ENCODE results near the gene PRCC.
"Not testable (repeated sequence)": the region's sequence is repeated elsewhere in the genome, so short reads cannot be mapped to it uniquely, and the experiment has no call there.

PRCC gene

DNA sequence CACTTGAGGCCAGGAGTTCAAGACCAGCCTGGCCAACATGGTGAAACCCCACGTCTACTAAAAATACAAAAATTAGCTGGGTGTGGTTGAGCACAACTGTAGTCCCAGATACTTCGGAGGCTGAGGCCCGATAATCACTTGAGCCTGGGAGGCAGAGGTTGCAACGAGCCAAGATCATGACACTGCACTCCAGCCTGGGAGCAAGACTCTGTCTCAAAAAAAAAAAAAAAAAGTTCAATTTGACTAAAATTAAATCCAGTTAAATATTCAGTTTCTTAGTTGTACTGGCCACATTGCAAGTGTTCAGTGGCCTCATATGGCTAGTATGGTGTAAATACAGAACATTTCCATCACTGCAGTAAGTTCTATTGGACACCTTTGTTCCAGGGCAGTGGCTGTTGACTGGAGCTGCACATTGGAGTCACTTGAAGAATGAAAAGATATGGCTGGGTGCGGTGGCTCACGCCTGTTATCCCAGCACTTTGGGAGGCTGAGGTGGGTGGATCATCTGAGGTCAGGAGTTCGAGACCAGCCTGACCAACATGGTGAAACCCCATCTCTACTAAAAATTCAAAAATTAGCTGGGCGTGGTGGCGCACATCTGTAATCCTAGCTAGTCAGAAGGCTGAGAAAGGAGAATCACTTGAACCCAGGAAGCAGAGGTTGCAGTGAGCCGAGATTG is 9.6 kb upstream of the PRCC start:
- not testable (repeated sequence) for DNase-seq (ENCODE audit: extremely low read depth in 1 of 2, low read depth in 1 of 2)

DNA sequence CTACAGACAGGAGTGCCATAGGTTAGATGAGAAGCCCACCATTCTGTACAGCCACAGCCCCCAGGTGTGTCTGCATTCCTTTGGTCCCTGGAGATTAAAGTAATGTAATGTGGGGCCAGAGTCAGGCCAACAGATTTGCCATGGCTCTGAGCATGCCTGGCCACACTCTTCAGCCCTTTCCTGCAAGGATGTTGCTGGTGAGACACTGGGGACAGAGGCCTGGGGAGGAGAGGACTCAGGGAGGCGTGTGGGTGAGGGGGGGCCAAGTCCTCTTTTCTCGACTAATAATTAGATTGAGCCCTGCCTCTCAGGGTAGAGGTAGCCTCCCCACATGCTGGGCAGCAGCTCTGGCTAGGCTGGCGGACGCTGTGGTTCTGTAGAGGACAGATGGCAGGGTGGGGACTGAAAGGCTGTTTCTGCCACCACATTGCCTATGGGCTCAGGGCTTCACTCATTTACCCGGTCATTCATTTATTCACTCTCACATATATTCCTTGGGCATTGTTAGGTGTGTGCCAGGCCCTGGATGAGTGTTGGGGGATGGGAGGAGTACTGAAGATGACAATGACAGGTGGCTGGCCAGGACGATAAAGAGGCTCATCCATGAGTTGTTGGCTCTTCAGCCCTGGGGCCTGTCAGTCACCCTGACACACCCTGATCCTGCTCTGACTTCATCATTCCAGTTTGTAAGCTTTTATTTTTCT is 7.1 kb upstream of the PRCC start:
- no peak for DNase-seq (ENCODE audit: extremely low read depth in 1 of 2, low read depth in 1 of 2)

DNA sequence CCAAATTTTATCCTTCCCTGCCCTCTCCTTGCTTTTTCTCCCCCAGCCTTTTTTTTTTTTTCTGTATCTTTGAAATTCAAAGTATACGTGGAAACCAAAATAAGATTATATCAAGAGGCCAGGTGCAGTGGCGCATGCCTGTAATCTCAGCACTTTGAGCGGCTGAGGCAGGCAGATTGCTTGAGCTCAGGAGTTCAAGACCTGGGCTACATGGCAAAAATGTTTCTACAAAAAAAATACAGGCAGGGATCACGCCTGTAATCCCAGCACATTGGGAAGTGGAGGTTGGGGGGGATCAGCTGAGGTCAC is 6.6 kb upstream of the PRCC start:
- DNase-seq (ENCODE audit: extremely low read depth in 1 of 2, low read depth in 1 of 2), result no peak

DNA sequence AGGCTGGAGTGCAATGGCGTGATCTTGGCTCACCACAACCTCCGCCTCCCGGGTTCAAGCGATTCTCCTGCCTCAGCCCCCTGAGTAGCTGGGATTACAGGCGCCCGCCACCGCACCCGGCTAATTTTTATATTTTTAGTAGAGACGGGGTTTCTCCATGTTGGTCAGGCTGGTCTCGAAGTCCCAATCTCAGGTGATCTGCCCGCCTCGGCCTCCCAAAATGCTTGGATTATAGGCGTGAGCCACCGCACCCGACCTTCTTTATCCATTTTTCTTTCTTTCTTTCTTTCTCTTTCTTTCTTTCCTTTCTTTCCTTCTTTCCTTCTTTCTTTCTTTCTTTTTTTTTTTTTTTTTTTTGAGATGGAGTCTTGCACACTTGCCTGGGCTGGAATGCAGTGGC is 2.2 kb upstream of the PRCC start:
- not testable (repeated sequence) for DNase-seq (ENCODE audit: extremely low read depth in 1 of 2, low read depth in 1 of 2)

DNA sequence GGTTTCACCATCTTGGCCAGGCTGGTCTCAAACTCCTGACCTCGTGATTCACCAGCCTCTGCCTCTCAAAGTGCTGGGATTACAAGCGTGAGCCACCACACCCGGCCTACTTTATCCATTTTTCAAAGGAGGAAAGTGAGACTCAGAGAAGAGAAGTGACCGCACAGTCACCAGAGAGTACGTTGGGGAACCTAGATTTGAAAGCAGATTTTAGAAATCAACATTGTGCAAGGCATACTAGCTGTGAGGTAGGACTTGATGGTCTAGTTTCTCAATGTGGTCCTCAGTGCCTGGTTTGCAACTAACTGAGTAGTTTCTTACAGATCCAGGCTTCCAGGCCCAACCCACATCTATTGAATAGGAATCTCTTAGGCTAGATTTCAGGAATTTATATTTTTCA is 1.7 kb upstream of the PRCC start:
- no peak for DNase-seq (ENCODE audit: extremely low read depth in 1 of 2, low read depth in 1 of 2)

DNA sequence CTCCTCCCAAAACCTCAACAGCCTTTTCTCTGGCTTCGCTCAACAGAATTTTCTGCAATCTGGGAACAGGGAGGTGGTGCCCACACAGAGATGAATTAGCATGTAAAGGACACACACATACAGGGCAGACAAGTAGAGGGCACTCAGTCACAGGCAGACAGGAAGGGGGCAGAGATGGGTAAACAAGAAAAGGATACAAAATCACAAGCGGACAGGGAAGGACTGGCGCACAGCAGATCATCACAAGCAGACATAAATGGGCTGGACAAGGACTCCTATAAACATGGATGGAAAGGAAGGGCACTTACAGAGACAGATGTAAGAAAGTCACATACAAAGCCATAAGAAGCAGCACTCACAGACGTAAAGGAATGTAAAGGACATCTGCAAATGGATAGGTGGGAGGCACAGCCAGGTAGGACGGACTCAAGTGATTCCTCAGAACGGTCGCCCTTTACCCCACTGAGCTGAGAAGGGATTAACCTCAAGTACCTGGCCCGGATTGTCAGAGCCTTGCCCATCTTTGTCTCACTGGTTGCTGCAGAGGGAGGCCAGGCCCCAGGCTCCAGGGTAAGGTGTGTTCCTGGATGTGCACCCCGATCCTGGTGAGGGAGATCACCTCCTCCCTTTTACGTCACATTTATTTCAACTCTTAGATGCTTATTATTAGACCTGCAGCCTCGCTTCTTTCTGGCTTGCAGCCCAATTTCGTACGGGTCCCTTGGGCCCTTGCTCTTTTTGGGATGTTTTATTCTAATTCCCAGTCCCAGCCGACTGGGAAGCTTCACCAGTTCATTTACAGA is 836 bp upstream of the PRCC start:
- no peak for DNase-seq (ENCODE audit: extremely low read depth in 1 of 2, low read depth in 1 of 2)

DNA sequence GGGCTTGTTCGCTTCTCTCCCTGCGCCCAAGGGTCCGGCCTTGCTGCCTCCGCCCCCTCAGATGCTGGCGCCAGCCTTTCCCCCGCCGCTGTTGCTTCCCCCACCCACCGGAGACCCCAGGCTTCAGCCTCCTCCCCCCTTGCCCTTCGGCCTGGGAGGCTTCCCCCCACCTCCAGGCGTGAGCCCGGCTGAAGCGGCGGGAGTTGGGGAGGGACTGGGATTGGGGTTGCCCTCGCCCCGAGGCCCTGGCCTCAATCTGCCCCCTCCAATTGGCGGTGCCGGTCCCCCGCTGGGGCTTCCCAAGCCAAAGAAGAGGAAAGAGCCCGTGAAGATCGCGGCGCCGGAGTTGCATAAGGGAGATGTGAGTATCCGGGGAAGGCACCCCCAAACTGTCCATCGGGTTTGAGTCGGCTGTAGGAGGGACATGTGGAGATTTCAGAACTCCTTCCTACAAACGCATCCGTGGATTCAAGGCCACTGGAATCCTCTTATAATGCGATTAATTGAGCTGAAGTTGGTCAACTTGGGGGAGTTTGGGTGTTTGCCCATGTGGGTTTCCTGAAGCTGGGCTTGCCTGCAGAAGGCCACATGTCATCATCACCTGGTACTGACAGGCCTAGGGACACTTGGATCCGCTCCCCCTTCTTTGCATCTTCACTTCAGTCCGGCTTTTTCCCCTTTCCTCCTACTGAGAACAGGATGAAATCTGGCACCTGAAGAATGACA is 707 bp downstream of the PRCC start:
- no peak for DNase-seq (ENCODE audit: extremely low read depth in 1 of 2, low read depth in 1 of 2)

DNA sequence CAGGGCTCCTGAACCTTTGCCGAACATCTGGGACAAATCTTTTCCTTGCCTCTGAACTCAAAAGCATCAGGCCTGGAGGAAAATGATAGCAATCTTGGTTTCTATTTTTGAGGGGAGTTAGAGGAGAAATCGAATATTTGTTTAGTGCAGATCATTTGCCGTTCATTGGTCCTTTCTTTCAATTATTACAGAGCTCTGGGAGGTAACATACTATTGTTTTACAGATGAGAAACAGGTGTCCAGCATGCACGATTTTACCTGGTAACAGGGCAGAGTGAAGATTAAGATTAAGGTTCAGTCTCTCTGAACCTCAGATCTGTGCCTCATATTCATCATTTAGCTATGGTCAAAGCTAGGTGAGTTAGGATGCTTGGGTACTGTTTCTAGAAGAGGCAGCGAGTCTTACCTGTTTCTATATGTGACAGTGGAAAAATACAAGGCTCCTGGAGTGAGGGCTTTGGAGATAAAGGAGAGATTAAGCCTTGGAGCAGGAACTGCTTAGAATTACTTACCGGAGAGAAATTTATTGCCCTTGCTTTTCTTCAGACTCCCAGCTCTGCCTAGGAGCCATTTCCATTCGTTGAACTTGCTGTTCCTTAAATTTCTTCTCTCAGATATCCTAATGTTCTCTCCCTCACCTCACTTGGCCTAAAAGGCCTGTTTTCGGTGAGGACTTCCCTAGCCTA is 1.4 kb downstream of the PRCC start:
- no peak for DNase-seq (ENCODE audit: extremely low read depth in 1 of 2, low read depth in 1 of 2)

DNA sequence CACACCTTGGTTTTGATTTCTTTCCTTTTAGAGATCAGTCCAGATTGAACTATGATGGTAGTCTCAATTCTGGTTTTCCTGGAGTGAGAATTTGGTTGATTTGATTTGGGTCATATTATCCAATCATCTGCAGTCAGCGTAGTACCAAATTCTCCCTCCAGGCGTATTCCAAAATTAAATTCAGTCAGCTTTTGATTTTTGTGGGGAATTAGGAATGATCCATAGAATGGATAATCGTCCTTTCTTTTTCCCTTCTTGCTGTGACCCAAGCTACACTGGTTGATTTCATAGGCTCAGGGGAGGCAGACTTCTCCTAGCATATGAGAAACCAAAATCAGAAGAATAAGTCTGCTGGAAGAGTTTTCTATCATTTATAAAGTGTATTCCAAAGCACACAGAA is 4.9 kb downstream of the PRCC start:
- no peak for DNase-seq (ENCODE audit: extremely low read depth in 1 of 2, low read depth in 1 of 2)

DNA sequence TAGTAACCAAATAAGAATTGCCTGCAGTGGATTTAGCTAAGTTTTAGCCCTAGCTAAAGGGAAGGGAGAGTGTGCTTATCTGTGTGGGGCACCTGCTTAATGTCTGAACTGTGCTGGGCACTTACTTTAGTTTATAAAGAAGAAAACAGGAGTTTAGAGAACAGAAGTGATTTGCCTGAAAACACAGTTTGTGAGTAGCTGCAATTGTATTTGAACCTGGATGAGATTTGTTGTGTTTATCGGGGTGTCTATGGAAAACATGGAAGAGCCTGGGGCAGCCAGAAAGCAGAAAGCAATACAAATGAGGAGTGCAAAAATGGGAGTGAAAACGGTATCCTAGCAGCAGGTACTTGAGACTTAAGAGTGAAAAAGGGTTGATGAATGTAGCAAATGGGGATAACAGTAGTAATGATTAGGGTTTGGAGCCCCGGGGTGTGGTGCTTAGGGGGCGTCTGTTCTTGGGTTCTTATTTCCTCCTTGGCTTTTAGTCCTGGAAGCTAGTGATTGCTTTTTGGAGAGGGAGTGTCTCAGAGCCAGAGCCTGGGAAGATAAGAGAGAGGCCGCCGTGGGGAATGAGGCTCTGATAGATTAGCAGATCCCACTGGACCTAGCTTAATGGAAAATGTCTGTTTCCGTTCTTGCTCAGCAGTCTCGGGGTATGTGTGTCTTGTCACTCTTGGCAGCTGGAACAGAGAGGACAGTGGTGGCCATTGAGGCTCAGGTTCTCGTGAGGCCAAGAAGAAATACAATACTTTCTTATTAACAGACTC is 5.6 kb downstream of the PRCC start:
- DNase-seq (ENCODE audit: extremely low read depth in 1 of 2, low read depth in 1 of 2), result no peak

DNA sequence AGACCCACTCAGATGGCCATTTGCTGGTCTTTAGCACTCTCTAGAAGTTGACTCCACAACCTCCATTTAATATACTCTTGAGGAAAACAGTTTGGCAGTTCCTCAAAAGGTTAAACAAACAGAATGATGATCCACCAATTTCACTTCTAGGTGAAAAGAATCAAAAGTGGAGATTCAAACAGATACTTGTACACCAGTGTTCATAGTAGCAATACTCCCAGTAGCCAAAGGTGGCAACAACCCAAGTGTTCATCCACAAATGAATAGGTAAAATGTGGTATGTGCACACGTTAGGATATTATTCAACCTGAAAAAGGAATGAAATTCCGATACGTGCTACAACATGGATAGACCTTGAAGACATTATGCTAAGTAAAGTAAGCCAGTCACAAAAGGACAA is 6.3 kb downstream of the PRCC start:
- no peak for DNase-seq (ENCODE audit: extremely low read depth in 1 of 2, low read depth in 1 of 2)

DNA sequence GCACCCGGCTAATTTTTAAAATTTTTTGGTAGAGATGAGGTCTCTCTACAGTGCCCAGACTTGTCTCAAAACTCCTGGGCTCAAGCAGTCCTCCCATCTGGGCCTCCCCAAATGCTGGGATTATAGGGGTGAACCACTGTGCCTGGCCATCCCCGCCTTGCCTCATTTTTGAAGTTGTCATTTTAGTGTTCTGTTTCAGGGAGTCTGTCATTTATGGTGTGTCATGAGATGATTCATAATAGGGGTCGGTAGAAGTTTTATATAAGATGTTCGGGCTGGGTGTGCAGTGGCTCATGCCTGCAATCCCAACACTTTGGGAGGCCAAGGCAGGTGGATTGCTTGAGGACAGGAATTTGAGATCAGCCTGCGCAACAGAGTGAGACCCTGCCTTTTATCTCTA is 8.5 kb downstream of the PRCC start:
- no peak for DNase-seq (ENCODE audit: extremely low read depth in 1 of 2, low read depth in 1 of 2)

DNA sequence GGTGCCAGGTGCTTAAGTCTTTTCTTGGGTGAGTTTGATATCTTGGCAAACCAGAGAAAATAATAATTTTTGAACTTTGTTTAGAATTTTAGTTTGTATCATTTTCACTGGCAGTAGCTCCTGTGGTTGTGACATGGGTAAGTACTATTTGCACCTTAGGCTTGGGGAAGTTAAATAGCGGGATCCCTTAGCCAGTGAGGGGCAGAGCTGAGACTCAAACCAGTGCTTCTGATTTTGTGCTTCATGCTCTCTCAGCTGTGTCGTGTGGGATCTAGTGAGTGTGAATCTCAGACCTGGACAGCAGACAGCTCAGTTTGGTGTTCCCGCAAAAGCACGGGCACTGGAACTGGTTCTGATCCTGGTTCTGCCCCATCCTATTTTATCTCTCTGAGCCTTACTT is 9.6 kb downstream of the PRCC start:
- DNase-seq (ENCODE audit: extremely low read depth in 1 of 2, low read depth in 1 of 2), result no peak

DNA sequence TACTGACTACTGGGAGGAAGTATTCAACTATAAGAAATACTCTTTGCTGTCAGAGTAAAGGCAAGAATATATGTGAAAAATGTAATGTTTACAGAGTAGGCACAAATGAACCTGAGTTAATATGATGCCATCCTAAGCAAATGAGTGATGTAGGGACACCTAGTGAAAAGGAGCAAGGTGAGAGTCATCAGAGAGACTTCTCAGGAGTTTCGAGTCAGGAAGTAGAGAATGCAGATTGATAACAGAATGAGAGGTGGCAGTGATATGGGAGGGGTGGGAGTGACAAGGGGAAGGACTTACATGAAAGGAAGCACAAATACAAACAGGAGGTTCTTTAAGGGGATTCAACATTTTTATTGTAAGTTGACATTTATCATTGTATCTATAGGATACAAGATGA is 10.2 kb downstream of the PRCC start:
- no peak for DNase-seq (ENCODE audit: extremely low read depth in 1 of 2, low read depth in 1 of 2)

DNA sequence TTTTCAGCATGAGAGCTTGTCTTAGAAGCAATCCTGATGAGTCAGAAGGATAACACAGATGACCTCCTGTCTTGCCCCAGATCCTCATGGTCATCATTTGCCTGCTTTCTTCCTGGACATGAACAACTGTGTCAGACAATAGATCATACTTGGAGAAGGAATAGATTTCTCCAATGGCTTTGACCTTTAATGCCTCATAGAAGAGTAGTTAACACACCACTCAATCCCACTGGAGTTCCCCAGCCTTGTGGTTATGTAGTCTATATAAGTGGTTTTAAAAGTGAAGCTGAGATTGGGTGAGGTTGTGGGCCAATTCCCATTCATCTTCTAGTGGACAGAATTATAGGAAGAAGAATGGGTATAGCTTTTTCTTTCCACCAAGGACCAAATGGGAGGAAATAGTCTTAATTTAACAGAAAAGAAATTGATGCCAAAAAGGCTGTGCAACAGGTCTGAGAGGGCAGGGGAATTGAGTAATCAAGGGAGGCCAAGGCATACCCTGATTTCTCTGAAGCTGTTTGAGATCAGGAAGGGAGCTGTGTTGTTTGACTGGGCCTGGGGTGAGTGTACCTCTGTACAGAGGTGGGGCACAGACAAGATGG is 14.4 kb downstream of the PRCC start:
- DNase-seq (ENCODE audit: extremely low read depth in 1 of 2, low read depth in 1 of 2), result no peak

DNA sequence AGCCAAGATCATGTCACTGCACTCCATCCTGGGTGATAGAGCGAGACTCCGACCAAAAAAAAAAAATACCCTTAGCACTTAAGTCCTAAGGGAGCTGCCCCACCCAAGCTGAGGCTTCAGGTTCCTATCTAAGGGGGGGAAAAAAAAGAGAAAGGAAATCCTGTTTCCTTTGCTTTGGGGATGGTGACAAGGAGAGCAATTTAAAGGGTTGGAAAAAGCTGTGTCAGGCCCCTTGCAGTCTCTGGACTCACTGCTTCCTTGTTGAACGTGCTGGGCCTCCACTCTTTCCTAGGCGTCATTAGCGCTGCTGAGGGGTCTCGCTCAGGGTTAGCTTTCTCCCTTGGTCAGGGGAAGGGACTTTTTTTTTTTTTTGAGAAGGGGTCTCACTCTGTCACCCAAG is 18.1 kb downstream of the PRCC start:
- no peak for DNase-seq (ENCODE audit: extremely low read depth in 1 of 2, low read depth in 1 of 2)

DNA sequence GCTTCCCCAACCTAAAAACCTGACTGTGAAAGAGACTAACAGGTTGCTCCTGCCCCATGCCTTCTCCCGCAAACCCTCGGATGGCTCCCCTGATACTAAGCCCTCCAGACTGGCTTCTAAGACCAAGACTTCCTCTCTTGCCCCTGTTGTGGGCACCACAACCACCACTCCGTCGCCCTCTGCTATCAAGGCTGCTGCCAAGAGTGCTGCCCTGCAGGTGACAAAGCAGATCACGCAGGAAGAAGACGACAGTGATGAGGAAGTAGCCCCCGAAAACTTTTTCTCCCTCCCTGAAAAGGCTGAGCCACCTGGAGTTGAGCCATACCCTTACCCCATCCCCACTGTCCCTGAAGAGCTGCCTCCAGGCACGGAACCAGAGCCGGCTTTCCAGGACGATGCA is 19.3 kb downstream of the PRCC start:
- DNase-seq (ENCODE audit: extremely low read depth in 1 of 2, low read depth in 1 of 2), result no peak

DNA sequence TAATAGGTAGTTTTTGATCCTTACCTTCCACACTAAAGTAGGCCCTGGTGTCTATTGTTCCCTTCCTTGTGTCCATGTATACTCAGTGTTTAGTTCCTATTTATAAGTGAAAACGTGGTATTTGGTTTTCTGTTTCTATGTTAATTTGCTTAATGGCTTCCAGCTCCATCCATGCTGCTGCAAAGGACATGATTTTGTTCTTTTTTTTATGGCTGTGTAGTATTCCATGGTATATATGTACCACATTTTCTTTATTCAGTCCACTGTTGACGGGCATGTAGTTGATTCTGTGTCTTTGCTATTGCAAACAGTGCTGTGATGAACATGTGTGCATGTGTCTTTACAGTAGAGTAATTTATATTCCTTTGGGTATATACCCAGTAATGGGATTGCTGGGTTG is 20.8 kb downstream of the PRCC start:
- DNase-seq (ENCODE audit: extremely low read depth in 1 of 2, low read depth in 1 of 2), result no peak

DNA sequence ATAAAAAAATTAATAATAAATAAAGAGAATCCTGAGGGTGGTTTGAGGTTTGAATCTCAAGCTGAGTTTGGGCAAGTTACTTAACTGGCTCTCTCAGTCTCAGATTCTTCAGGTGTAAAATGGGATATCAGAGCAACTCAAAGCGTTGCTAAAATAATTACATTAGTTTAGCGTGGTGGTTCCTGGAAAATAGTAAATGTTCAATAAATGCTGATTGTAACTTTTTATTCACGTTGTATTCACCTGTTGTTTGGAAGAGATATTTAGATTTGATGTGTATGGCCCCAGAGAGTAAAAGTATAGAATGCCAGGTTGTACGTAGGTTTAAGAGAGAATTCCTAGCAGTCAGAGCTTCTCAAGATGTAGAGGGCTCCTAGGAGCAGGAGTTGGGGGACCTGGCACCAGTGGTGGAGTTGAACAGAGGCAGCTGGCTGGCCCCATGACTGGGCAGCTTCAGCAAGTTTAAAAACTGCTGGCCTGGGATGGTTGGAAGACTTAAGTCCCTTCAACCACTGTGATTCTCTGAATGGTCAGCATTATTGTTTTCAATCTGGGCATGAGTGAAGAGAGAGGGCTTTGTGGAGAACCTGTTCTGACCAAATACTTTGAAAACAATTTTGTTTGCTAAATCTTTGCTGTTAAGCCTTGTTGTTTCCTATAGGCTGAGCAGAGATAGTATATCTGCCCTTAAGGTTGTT is 22.4 kb downstream of the PRCC start:
- no peak for DNase-seq (ENCODE audit: extremely low read depth in 1 of 2, low read depth in 1 of 2)

Measured in stimulated activated CD8-positive, alpha-beta memory T cell treated with anti-CD3 and anti-CD28 coated beads, Interleukin-7, amount 100 ng/mL, for 48 hours (primary cell).